WTC11 (cell line): ENCODE results near the gene LRRC32. TPM values are rescaled to one million over a fixed set of nuclear protein-coding genes. Genes with fewer than 3 reads are reported as not detected.

Experiments
- ATAC-seq: fragments of 200-7000 bp; cut with Tn5 transposase; 2 replicates; pipeline ENCODE4 v1.10.0; 2021; ENCODE audit warnings: mild to moderate bottlenecking, moderate library complexity
- CTCF ChIA-PET: fragments of 300-600 bp; sonication (Branson Sonifier 250); formaldehyde crosslinking; loops from one replicate; lab custom pipeline; 2021; ENCODE audit warnings: antibody characterized with exemption; lab: Charles Lee
- POLR2A ChIA-PET: fragments of 350-600 bp; sonication (Branson Sonifier 250); formaldehyde crosslinking; loops from one replicate; lab custom pipeline; 2021; ENCODE audit warnings: antibody characterized with exemption; lab: Charles Lee
- DNase-seq: peaks from one replicate; pipeline ENCODE4 v3.0.0; 2021; ENCODE audit warnings: low spot score
- H3K27ac Mint-ChIP-seq: 2 replicates; pipeline ENCODE4 v1.8.0; 2021; ENCODE audit warnings: mixed read lengths
- H3K27me3 Mint-ChIP-seq: 2 replicates; pipeline ENCODE4 v1.8.0; 2021; ENCODE audit warnings: low read depth, mild to moderate bottlenecking, moderate library complexity, mixed read lengths
- H3K36me3 Mint-ChIP-seq: 2 replicates; pipeline ENCODE4 v1.8.0; 2021; ENCODE audit warnings: mixed read lengths
- H3K4me1 Mint-ChIP-seq: 2 replicates; pipeline ENCODE4 v1.8.0; 2022; ENCODE audit warnings: mixed read lengths
- H3K4me3 Mint-ChIP-seq: 2 replicates; pipeline ENCODE4 v1.8.0; 2021; ENCODE audit warnings: mild to moderate bottlenecking, moderate library complexity, mixed read lengths
- H3K9me3 Mint-ChIP-seq: 2 replicates; pipeline ENCODE4 v1.8.0; 2021; ENCODE audit warnings: mixed read lengths
- CDX4 ChIP-seq: fragments of 250-450 bp; sonication (Bioruptor Pico); IDR thresholded peaks from 2 replicates; pipeline ENCODE4 v1.9.0; 2021; ENCODE audit warnings: moderate library complexity, mild to moderate bottlenecking, inconsistent platforms, borderline replicate concordance
- CREM ChIP-seq: sonication (generic); formaldehyde crosslinking; IDR thresholded peaks from 2 replicates; pipeline ENCODE4 v1.8.1; 2022; ENCODE audit warnings: mild to moderate bottlenecking, missing genetic modification reagents, moderate library complexity
- HMGXB4 ChIP-seq: sonication (generic); formaldehyde crosslinking; IDR thresholded peaks from 2 replicates; pipeline ENCODE4 v1.8.1; 2023; ENCODE audit warnings: mild to moderate bottlenecking, moderate library complexity, missing genetic modification reagents
- NFYB ChIP-seq: sonication (generic); formaldehyde crosslinking; conservative IDR thresholded peaks from 2 replicates; pipeline ENCODE4 v1.8.0; 2022; ENCODE audit warnings: low read depth, missing genetic modification reagents
- RELA ChIP-seq: sonication (generic); formaldehyde crosslinking; IDR thresholded peaks from 2 replicates; pipeline ENCODE4 v1.8.1; 2022; ENCODE audit warnings: missing genetic modification reagents, mild to moderate bottlenecking, borderline replicate concordance
- STAT6 ChIP-seq: sonication (generic); formaldehyde crosslinking; conservative IDR thresholded peaks from 2 replicates; pipeline ENCODE4 v1.8.1; 2023; ENCODE audit warnings: mild to moderate bottlenecking, low read depth, missing genetic modification reagents, moderate library complexity
- ZBTB21 ChIP-seq: sonication (generic); formaldehyde crosslinking; IDR thresholded peaks from 2 replicates; pipeline ENCODE4 v1.8.1; 2023; ENCODE audit warnings: mild to moderate bottlenecking, missing genetic modification reagents, borderline replicate concordance
- ZNF396 ChIP-seq: fragments of 250-450 bp; sonication (Bioruptor Pico); IDR thresholded peaks from 2 replicates; pipeline ENCODE4 v1.8.0; 2021; ENCODE audit warnings: mild to moderate bottlenecking, moderate library complexity, borderline replicate concordance
- ZNF532 ChIP-seq: fragments of 250-450 bp; sonication (Bioruptor Pico); IDR thresholded peaks from 2 replicates; pipeline ENCODE4 v1.9.0; 2021; ENCODE audit warnings: mild to moderate bottlenecking, borderline replicate concordance
- ZSCAN18 ChIP-seq: fragments of 250-450 bp; sonication (Bioruptor Pico); IDR thresholded peaks from 2 replicates; pipeline ENCODE4 v2.1.2; 2022; ENCODE audit warnings: mild to moderate bottlenecking, moderate library complexity
- total RNA-seq: library from RNA; stranded (reverse); gene quantifications from 3 replicates; pipeline ENCODE4 v1.2.3, GENCODE V29; 2021

The LRRC32 gene
- total RNA-seq, 1 experiment from 2014 or later = 0.74 TPM

- TF ChIP-seq ZNF532 (CRISPR knock-in tag) (no peak), STAT6 (CRISPR knock-in tag) (no peak), CDX4 (no peak), NFYB (CRISPR knock-in tag) (no peak), ZNF396 (no peak), CREM (no peak), RELA (CRISPR knock-in tag) (no peak), ZBTB21 (CRISPR knock-in tag) (no peak), HMGXB4 (CRISPR knock-in tag) (no peak)
Measured at GRCh38 chr11:76653674-76654284, 16.8 kb downstream of the LRRC32 start (continued).

- no peaks in the 10 kb centered on the region for H3K27me3 Mint-ChIP-seq
- TF ChIP-seq ZSCAN18 = no peak
- TF ChIP-seq, all 79 proteins: peak for 0
- H3K36me3 Mint-ChIP-seq = no peaks in the 10 kb centered on the region
- no peaks in the 10 kb centered on the region for H3K9me3 Mint-ChIP-seq
- H3K4me3 Mint-ChIP-seq = no peak overlapping the region
- H3K27ac Mint-ChIP-seq = no peak overlapping the region; the same call in 1 of the 2 replicates
- ChIA-PET POLR2A (no interaction called here), CTCF (no interaction called here)
- DNase-seq (no peak), ATAC-seq (no peak)
- peaks cover 14% of the 10 kb centered on the region for H3K4me1 Mint-ChIP-seq
Measured at GRCh38 chr11:76653012-76653673, 17.4 kb downstream of the LRRC32 start.
